Ishikawa (cell line): ENCODE measurements around the gene HP.
"Not testable (repeated sequence)": the region's sequence is repeated elsewhere in the genome, so short reads cannot be mapped to it uniquely, and the experiment has no call there.

ENCODE experiments used
- RAD21 ChIP-seq: IDR thresholded peaks from 2 replicates; pipeline ENCODE4 v1.6.1; 2012; ENCODE audit warnings: low read depth
- TF ChIP-seq, protein P1 (sequence below): IDR thresholded peaks from 2 replicates; pipeline ENCODE4 v1.6.1; 2012

DNA sequence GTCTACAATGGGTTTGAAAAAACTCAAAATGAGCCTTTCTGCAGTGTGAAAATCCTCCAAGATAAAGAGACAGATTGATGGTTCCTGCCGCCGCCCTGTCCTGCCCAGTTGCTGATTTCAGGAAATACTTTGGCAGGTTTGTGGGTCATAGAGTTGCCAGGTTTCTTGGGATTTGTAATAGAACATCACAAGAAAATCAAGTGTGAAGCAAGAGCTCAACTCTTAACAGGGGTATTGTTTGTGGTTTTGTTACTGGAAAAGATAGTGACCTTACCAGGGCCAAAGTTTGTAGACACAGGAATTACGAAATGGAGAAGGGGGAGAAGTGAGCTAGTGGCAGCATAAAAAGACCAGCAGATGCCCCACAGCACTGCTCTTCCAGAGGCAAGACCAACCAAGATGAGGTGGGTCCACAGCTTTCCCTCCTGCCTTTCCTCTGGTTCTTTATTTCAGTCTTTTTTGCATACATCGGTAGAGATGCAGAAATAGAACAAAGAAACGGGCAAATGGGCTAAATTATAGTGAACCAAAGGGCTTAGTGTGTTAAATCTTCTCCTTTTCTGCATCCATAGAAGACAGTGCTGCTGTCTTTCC, at the start of gene HP:
- not testable (repeated sequence) for TF ChIP-seq RAD21
- TF ChIP-seq, protein P1, sequence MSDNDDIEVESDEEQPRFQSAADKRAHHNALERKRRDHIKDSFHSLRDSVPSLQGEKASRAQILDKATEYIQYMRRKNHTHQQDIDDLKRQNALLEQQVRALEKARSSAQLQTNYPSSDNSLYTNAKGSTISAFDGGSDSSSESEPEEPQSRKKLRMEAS, result not testable (repeated sequence)
